Limb (tissue), 2 donors: ENCODE results near the gene CACNA1G.
A peak's percentile ranks its signal among the peaks of the same experiment; 100 is the strongest.

Experiments used
- DNase-seq, 2 donors: peaks; one replicate each; pipeline ENCODE4 v3.0.0-alpha.2; 2016; ENCODE audit errors: extremely low spot score in 2 of 2

The CACNA1G gene

GRCh38 chr17:50547736-50548083 lies 12.8 kb upstream of the CACNA1G start:
- DNase-seq: peak in 1 of 2 donors; percentile 52

DNA sequence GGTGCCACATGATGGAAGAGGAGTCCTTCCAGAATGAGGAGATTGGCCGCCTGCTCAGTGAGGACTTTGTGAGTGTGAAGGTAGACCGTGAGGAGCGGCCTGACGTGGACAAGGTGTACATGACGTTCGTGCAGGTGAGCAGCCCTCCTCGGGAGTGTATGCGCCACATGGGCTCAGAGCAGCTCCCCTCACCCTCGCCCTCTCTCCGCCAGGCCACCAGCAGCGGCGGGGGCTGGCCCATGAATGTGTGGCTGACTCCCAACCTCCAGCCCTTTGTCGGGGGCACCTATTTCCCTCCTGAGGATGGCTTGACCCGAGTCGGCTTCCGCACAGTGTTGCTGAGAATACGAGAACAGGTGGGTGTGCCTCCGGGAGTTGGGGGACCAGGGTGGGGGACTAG lies 11.7 kb upstream of the CACNA1G start:
- DNase-seq: no peak

DNA sequence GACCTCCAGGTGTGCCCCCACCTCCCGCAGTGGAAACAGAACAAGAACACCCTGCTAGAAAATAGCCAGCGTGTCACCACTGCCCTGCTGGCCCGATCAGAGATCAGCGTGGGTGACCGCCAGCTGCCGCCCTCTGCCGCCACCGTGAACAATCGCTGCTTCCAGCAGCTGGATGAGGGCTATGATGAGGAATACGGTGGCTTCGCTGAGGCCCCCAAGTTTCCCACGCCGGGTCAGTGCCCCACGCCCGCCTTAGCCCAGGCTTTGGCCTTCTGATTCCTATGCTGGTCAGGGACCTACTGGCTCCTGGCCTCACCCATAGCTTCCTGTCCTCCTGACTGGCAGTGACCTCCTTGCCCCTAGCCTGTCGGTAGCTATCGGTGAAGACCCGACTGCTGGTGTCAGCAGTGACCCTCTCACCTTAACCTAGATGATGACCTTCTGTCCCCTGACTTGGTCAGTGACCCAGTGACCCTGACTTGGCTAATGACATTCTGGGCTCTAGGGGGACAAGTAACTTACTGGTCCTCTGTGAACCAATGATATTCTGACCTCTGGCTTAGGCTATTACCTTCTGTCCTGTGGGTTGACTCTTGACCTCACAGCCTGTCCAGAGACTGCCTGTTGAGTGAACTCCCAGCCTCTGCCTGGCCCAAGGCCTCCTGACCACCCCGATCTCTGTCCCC lies 11.1 kb upstream of the CACNA1G start:
- DNase-seq: no peak

DNA sequence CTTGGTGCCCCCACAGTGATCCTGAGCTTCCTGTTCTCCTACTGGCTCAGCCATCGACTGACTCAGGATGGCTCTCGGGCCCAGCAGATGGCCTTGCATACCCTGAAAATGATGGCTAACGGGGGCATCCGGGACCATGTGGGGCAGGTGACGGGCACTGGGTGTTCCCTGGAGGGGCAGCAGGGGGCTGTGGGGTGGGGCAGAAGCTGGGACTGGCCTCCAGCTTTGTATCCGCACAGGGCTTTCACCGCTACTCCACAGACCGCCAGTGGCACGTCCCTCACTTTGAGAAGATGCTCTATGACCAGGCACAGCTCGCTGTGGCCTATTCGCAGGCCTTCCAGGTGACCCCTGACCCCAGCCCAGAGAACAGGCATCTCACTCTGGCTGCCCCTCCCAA lies 10.5 kb upstream of the CACNA1G start:
- no peak for DNase-seq

DNA sequence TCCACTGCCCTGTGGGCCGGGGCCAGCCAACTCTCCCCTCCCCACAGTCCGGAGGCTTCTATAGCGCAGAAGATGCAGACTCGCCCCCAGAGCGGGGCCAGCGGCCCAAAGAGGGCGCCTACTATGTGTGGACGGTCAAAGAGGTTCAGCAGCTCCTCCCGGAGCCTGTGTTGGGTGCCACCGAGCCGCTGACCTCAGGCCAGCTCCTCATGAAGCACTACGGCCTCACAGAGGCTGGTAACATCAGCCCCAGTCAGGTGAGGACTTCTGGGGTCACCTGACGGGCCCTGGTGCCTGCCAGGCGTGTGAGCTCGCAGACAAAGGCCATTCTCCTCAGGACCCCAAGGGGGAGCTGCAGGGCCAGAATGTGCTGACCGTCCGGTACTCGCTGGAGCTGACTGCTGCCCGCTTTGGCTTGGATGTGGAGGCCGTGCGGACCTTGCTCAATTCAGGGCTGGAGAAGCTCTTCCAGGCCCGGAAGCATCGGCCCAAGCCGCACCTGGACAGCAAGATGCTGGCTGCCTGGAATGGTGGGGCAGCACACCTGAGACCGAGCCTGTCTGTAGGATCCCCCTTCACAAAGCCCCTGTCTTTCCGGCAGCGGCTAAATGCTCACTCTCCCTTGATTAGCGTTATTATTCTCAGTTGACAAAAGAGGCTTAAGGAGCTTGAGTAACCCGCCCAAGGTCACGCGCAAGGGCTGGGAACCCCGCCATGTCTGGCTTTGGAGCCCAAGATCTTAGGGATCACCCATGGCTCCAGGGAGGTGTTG lies 9.7 kb upstream of the CACNA1G start:
- DNase-seq: peak in 1 of 2 donors; percentile 86

GRCh38 chr17:50551433-50551815 lies 9.1 kb upstream of the CACNA1G start:
- DNase-seq: no peak

DNA sequence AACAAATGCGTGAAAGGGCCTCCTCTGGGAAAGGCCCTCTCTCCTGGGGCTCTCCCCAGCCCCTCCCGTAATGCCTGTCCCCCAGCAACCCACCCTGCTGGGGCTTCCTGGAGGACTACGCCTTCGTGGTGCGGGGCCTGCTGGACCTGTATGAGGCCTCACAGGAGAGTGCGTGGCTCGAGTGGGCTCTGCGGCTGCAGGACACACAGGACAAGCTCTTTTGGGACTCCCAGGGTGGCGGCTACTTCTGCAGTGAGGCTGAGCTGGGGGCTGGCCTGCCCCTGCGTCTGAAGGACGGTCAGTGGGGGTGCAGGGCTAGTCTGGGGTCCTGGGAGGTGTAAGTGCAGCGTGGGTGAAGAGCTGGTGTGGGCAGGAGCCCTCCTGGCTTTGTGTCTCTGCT lies 8.6 kb upstream of the CACNA1G start:
- DNase-seq: no peak

DNA sequence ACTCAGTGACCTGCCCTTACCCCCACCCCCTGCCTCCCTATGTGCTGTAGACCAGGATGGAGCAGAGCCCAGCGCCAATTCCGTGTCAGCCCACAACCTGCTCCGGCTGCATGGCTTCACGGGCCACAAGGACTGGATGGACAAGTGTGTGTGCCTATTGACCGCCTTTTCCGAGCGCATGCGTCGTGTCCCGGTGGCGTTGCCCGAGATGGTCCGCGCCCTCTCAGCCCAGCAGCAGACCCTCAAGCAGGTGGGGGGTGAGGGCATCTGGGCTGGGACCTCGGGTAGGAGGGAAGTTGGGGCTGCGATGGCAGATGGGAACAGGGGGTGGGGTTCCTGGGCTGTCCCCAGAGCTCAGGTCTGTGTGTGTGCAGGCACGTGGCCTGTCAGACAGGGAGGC lies 6.3 kb upstream of the CACNA1G start:
- no peak for DNase-seq

DNA sequence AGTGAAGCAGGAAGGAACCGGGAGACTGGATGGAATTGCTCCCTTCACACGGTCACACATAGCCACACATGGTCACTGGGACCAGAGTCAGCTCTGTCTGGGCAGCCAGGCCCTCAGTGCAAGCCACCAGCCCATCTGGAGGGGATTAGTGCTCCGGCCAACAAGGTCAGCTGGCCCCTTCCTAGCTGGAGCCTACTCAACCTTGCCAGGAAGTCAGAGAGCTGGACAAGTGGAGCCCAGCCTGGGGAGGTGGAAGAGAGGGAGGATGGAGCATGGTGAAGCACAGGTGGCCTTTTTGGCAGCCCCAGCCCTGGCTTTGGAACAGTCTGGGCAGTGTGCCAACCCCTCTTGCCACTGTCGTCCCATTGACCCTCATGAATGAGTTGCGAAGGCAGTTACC lies 3.7 kb upstream of the CACNA1G start:
- DNase-seq: peak in 1 of 2 donors; percentile 53

GRCh38 chr17:50557630-50558029 lies 2.9 kb upstream of the CACNA1G start:
- no peak for DNase-seq

DNA sequence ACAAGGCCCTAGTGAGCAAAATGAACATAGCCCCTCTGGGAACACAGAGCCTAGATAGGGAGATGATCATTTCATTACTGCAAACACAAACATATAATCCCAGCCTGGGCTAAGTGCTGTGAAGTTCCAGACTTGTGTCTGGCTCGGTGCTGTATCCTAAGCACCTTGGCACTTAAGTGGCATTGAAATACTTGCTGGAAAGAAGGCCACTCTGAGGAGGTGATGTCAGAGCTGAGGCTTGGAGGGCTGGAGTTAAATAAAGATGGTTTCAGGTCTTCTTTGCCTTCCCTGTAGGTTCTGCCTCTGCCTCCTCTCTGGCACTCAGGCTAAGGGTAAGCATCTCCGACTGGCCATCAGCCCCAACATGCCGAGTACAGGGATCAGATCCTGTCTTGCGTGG lies 2.4 kb upstream of the CACNA1G start:
- no peak for DNase-seq

DNA sequence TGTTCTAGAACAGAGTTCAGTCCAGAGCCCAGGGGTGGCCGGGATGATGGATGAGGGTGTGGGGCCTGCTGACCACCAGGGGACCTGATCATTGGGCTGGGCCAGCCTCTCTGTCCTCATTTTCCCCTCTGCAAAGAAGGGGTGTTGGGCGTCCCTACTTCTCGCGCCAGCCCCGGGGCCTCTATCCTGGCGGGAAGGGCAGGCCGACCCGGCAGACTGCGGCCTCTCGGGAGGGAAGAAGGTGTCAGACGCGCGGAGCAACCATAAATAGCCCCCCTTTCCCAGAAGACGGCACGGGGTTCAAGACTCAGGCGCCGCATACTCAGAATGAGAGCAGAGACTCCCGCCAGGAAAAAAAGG lies 2.0 kb upstream of the CACNA1G start:
- no peak for DNase-seq

DNA sequence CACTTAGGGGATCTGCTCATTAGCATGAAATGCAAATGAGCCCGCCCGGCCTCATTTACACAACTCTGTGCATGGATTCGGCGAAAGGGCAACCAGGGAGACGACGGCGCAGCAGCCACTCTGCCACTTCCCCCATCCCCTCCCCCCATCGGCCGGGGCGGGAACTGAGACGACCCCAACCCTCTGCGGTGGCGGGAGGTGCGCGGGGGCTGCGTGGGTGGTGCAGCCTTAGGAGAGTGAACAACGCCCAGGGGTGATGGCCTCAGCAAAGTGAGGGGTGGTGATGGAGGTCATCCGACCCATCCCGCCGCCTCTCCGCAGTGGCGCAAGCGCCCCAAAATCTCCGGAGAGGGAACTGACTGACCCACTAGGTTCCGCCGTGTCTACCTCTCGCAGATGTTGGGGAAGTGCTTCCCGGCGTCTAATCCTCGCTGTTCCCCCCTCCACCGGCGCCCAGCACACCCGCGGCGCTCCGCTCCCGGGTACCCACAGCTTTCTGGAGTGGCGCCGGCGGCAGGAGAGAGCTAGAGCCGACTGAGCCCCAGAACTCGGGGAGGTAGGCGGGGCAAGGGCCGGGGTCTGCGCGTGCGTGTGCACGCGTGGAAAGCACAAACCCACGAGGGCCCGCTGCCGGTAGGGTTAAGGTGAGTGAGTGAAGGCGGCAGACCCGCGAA lies 1.4 kb upstream of the CACNA1G start:
- DNase-seq: peak in 1 of 2 donors; percentile 73

- peak; percentile 78 to 84 for DNase-seq
These were observed 786 bp upstream of the CACNA1G start for GRCh38 chr17:50559674-50560184.

DNA sequence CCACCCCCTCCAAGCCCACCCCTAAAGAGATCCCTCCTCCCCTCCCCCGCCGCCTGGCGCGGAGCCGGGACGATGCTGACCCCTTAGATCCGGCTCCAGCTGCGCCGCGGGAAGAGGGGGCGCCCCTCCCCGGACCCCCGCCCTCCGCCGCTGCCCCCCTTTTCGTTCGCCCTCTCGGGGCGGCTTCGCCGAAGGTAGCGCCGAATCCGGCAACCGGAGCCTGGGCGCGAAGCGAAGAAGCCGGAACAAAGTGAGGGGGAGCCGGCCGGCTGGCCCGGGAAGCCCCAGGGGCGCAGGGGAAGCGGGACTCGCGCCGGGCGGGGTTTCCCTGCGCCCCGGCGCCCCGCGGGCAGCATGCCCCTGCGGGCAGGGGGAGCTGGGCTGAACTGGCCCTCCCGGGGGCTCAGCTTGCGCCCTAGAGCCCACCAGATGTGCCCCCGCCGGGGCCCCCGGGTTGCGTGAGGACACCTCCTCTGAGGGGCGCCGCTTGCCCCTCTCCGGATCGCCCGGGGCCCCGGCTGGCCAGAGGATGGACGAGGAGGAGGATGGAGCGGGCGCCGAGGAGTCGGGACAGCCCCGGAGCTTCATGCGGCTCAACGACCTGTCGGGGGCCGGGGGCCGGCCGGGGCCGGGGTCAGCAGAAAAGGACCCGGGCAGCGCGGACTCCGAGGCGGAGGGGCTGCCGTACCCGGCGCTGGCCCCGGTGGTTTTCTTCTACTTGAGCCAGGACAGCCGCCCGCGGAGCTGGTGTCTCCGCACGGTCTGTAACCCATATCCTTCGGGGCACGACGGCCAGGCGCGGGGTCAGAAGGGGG lies 623 bp downstream of the CACNA1G start:
- DNase-seq: peak in 1 of 2 donors; percentile 65

- DNase-seq: peak in 1 of 2 donors; percentile 72
These were observed 1.2 kb downstream of the CACNA1G start for GRCh38 chr17:50561746-50562141.

- peak in 1 of 2 donors; percentile 81 for DNase-seq
These were observed 2.0 kb downstream of the CACNA1G start for GRCh38 chr17:50562242-50563091.

DNA sequence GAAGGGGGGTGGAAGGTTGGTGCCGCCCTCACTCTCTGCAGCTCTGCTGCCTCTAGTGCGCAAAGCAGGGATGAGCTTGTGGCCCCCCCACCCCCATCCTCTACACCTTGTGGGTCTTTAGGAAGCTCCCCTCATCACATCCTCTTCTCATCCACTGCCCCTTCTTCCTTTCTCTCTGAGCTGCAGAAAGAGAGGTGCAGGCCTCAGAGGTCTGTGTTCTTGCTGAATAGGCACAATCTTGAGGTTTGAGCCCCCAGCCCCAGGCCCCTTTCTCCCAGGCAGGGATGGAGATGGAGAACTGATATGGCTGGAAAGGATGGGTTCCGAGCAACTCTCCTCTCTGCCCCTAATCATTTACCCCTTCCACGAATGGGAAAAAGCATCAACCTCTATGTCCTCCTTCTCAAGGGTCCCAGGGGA lies 2.6 kb downstream of the CACNA1G start:
- DNase-seq: no peak

DNA sequence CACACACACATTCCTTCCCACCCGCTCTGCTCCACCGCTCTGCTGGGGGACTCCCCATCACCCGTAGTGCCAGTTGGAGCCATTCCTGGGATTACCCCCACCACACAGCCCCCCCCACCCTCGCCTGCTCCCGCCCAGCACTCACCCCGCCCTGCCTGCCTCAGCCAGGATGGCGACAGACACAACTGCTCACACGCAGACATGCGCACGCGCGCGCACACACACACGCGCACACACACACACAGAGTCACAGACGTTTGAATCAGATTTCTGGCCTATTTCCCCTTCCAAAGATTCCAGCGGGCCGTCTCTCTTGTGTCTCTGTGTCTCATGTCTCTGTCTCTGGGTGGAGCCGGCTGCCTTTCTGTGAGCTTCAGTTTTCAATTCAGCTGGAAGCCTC lies 4.4 kb downstream of the CACNA1G start:
- DNase-seq: peak; percentile 88 to 89
